Measurements from ENCODE around the gene FAM72D.
"Not testable (repeated sequence)": the region's sequence is repeated elsewhere in the genome, so short reads cannot be mapped to it uniquely, and the experiment has no call there.

Gene FAM72D

DNA sequence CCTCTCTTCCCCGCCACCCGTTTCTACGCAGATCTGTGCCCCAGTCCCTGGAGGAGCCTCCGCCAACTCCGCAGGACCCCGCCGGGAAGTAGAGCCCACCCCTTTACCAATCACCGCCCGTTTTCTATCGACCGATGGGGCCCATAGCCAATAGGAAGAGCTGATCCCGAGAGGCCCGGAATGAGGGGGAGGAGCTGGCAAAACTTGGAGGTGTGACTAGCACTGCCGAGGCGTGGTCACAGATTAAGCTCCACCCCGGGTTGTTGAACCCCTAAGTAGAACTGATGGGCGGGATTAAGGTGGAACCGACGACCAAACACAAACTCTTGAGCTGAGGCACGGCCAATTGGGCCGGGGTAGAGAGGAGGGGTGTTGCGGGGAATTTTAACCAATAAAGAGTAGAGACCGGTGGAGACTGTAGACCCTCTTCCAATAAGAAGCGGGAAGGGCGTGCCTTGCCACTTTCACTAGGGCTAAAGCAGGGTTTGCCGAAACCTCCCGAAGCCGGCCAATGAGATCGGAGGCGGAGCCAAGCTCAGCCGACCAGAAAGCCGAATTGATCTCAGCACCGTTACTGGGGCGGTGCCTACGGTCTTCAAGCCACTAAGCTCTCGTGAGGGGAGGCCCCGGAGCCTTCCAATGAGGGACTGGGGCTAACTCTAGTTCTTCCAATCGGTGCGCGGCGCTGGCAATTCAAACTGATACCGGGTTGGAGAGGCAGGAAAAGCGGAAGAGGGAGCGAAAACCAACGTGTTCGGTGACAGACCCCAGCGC, at the start of gene FAM72D, which contains the start of gene SRGAP2B:
Gene FAM72D (plus strand): TSS at position 691 of the 774 bp plus-strand sequence. CDS start 874 bp downstream, outside the sequence.
Gene SRGAP2B (minus strand): TSS at position 45 of the 774 bp plus-strand sequence. CDS start 2,427 bp downstream, outside the sequence.
- DNase-seq (ENCODE audit: low read depth) = not testable (repeated sequence)

DNA sequence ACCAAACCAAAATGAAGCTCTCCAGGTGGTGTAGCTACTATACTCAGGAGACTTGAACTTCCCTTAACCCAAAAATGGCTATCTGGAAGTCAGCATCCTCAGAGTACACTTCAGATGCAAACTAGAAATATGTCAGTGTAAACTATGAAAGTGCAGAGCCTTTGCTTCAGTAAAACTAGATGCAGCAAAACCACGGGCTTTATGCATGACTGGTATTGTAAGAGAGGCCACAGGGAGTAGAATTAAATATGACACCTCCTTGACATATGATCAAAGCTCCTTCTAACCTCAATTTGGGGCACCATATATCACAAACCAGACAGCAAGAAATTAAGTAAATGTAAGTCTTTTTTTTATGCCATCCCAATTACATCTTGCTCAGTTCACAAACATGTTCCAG, 48.2 kb upstream of the FAM72D start:
- not testable (repeated sequence) for DNase-seq (ENCODE audit: low read depth)

- not testable (repeated sequence) for DNase-seq (ENCODE audit: low read depth)
Measured at GRCh38 chr1:145048181-145048856, 47.5 kb upstream of the FAM72D start.

DNA sequence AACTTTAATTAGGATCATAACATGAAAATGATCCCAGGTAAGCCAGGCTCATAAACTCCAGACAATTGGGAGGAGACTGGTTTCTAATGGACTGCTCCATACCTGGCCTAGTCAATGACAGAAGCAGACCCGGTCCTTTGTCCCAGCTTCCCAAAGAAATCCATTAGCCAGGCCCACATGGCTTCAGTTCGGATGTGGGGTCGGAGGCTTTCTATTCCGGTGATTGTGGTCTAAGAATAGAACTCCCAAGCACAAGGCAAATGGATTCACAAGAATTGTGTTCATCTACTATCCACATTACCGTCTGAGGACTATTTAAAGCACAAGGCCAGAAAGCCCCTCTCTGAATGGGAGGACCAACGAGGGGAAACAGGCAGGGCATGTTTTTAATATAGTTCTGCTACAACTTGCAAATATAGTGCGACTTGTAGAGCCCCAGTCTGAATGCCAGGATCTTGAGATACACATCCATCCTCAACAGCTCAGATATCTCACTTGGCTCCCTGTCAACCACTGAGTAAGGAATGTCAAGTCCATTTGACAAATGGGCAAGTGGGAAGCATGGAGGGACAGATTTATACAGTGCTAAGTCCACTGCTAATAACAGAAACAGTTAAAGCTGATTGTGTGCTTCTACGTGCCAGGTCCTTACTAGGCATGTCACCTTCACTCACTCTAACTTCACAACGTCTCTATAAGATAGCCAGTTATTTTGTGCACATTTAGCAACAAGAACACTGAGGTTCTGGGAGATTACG, 43.6 kb upstream of the FAM72D start:
- not testable (repeated sequence) for DNase-seq (ENCODE audit: low read depth)

DNA sequence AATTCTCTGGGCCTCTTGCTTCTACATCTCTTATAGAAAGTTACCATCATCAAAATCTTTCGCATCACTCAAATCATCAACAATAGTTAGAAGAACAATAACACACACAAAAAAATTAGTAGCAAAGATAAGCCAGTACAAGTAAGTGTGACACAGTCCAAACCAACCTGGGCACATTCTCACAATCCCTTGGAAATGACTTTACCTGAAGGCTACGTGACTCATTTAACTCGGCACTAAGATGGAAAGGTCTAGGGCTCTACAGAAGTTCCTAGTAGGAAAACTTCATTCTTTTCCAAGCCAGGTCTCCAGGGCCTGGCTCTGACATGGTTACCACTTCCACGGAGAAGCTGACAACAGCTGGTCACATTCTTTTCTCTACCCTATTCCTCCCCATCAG, 42.3 kb upstream of the FAM72D start:
- not testable (repeated sequence) for DNase-seq (ENCODE audit: low read depth)

DNA sequence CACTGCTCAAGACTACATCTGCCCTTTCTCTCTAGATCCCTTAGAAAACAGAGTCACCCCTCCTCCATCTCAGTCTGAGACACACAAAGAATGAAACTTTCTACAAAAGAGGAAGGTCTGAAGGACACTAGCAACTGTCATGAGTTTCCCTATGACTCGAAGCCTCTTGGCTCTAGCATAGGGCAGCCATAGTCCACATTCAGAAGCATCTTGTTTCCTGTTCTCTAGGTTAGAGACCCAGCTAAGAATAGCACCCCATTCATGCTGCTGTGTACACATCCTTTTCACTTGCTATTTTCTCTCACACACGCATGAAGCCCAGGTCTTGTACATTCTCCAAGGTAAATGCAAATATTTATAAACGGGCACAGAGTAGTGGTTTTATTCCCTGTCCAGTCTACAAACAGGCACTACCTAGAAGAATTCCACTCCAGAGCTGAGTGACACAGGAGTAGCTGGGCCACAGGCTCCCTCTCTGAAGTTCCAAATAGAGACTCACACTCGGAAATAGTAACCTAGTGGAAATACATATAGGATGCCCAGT, 40.5 kb upstream of the FAM72D start:
- not testable (repeated sequence) for DNase-seq (ENCODE audit: low read depth)

DNA sequence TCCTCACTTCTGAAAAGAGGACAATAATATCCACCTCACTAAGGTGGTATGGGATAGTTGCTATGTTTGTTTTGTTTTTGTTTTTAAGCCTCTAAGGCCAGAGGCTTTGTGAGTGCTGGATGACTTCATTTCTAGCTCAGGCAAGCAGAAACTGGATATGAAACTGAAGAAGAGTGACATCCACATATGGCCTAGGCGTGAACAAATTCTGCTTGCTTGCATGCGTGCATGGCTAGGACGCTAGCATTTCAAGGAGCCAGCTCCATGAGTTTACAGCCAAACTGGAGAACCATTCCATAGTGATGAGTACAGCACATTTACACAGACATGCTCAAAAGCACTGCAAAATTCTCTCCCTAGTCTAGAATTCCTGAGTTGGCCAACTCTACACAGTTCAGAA, 37.6 kb upstream of the FAM72D start:
- DNase-seq (ENCODE audit: low read depth) = not testable (repeated sequence)

- not testable (repeated sequence) for DNase-seq (ENCODE audit: low read depth)
Measured at GRCh38 chr1:145063285-145063684, 32.5 kb upstream of the FAM72D start.

DNA sequence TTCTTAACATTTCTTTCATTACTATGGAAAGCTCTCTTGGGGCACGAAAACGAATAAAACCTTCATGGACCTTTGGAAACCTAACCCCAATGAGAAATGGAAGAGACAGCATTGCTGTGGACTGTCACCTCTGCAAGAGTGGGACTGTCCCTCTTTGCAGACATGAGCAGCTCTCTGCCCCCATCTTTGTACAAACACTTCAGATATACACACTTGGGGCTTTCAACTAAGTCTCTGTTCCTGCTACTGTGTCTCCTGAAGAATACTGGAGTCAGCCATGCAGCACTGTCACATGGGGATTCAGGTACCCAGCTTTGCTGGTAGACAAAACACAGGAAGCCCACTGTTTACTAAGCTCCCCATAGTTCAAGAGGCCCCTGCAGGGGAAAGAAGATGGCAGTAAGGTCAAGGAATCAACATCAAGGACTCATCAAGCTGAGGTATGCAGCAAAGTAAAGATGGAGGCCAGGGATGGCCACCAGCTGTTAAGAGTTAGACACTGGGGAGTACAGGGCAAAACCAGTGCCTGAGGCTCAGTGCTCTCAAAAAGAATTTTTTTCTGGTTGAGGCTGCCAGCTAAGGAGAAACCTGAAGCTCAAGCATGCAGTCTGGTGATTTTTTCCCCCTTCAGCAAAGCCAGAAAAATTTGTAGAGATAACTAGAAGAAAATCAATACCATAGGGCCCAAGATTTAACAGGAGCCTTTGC, 31.7 kb upstream of the FAM72D start:
- DNase-seq (ENCODE audit: low read depth) = not testable (repeated sequence)

- DNase-seq (ENCODE audit: low read depth) = not testable (repeated sequence)
Measured at GRCh38 chr1:145065194-145065826, 30.5 kb upstream of the FAM72D start.

- not testable (repeated sequence) for DNase-seq (ENCODE audit: low read depth)
Measured at GRCh38 chr1:145066486-145066885, 29.3 kb upstream of the FAM72D start.

DNA sequence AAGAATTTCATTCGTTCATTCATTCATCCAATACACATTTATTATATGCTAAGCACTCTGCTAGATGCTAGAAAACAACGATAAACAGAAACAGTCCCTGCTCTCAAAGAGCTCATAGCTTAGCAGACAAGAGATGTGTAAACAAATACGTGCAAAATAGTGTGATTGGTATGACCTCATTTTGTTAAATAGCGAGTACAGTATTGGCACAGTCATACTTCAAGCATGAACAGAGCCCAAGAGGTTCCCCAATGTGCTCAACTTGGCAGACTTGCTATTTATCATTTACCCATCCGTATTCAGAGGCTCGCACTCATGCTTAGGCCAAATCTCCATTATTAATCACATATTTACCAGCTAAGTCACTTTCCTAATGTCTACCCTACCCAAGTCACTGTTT, 24.2 kb upstream of the FAM72D start:
- not testable (repeated sequence) for DNase-seq (ENCODE audit: low read depth)

- not testable (repeated sequence) for DNase-seq (ENCODE audit: low read depth)
Measured at GRCh38 chr1:145074021-145074559, 21.7 kb upstream of the FAM72D start.

DNA sequence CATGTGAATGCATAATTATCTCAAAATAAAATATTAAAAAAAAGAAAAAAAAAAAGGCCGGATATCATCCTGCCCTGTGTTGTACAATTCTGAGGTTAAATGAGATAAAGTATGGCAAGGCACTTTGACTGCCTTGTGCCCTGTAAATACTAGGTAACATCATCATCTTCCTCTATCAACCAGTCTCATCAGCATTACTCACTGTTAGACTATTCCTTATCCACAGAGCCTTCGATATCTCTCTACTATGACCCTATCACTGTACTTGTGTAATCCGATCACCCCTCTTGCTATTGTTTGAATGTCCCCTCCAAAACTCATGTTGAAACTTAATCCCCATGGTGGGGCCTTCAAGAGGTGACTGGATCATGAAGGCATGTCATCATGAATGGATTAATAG, 18.9 kb upstream of the FAM72D start:
- DNase-seq (ENCODE audit: low read depth) = not testable (repeated sequence)

GRCh38 chr1:145077872-145078786, 17.6 kb upstream of the FAM72D start:
- DNase-seq (ENCODE audit: low read depth) = not testable (repeated sequence)

DNA sequence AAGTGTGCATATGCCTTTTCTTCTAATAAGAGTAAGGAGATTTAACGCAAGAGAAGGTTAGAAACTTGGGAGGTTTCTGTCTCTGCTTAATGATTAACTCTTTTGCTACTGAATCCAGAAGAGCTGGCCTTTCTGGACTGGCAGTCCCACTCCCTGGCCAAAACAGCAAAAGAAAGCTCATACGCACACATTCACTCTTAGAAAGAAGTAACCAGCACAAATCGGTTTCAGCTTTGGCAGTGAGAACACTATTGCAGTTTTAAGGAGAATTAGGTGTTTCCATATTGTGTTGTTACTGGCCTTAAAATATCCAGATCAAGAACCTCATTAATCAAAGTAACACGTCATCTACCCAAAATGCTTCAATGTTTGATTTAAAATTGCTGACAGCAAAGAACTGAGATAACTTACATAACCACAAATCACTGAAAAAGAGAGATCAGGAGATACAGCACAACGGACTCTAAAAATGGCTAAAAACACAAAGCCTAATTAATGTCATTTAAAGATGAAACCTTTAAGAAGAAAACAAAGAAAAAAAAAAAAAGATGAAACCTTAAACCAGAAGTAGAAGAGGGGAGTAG, 16.9 kb upstream of the FAM72D start:
- not testable (repeated sequence) for DNase-seq (ENCODE audit: low read depth)

GRCh38 chr1:145079737-145080136, 16.0 kb upstream of the FAM72D start:
- DNase-seq (ENCODE audit: low read depth) = not testable (repeated sequence)

DNA sequence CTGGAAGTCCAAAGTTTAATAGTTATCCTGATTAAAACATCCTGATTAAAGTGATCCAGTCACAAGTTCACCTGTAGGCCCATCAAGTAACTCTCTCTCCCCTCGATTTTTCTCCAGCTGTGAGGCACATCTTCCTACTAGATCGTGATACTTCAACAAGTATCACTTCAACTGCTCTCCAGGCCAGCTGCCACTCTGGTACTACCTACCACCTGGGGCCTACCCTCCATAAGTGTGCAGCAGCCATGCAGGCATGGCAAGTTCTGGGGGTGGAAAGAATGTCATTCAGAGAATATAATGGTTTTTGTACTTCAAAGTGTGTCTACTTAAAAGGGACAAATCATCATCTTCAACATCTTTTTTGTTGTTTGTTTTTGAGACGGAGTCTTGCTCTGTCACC, 15.6 kb upstream of the FAM72D start:
- DNase-seq (ENCODE audit: low read depth) = not testable (repeated sequence)

Data from activated gamma-delta T cell treated with anti-CD3 and anti-CD28 coated beads, Interleukin-2, amount 50 U/mL, for 16 hours (primary cell).